Stimulated activated effector memory CD8-positive, alpha-beta T cell treated with anti-CD3 and anti-CD28 coated beads, Interleukin-12 subunit alpha, Interleukin-12 subunit beta, amount 100 ng/mL, for 72 hours (primary cell): ENCODE results near the gene DNAAF3.
A peak's percentile ranks its signal among the peaks of the same experiment; 100 is the strongest.
"Not testable (repeated sequence)": the region's sequence is repeated elsewhere in the genome, so short reads cannot be mapped to it uniquely, and the experiment has no call there.

Experiments used
- ATAC-seq: fragments of 150-1000 bp; cut with Tn5 transposase; 2 replicates; pipeline ENCODE4 v1.10.0; 2021
- DNase-seq, 2 donors: peaks; one replicate each; pipeline ENCODE4 v3.0.0; 2021 to 2022; ENCODE audit warnings: low spot score in 2 of 2
- H3K27ac Mint-ChIP-seq: one replicate; pipeline ENCODE4 v1.8.0; 2022; ENCODE audit warnings: mild to moderate bottlenecking, mixed read lengths
- H3K36me3 Mint-ChIP-seq: one replicate; pipeline ENCODE4 v1.8.0; 2022; ENCODE audit warnings: mild to moderate bottlenecking, mixed read lengths
- H3K4me1 Mint-ChIP-seq: one replicate; pipeline ENCODE4 v1.8.0; 2022; ENCODE audit warnings: mixed read lengths
- H3K4me3 Mint-ChIP-seq: one replicate; pipeline ENCODE4 v1.8.0; 2022; ENCODE audit warnings: mild to moderate bottlenecking, mixed read lengths
- H3K9me3 Mint-ChIP-seq: one replicate; pipeline ENCODE4 v1.8.0; 2022; ENCODE audit warnings: mixed read lengths

DNAAF3 gene

GRCh38 chr19:55186080-55186479 is 19.7 kb upstream of the DNAAF3 start:
- Mint-ChIP-seq H3K27ac (no peak overlapping the region), H3K36me3 (no peaks in the 10 kb centered on the region), H3K4me3 (no peak overlapping the region), H3K4me1 (no peaks in the 10 kb centered on the region), H3K9me3 (no peaks in the 10 kb centered on the region)
- no peak for ATAC-seq
- DNase-seq: no peak

GRCh38 chr19:55181740-55182139 is 15.3 kb upstream of the DNAAF3 start:
- H3K36me3 Mint-ChIP-seq: peaks cover 18% of the 10 kb centered on the region
- H3K4me3 Mint-ChIP-seq: no peak overlapping the region
- DNase-seq (no peak), ATAC-seq (no peak)
- peaks cover 24% of the 10 kb centered on the region for H3K4me1 Mint-ChIP-seq
- H3K27ac Mint-ChIP-seq: no peak overlapping the region
- H3K9me3 Mint-ChIP-seq: no peaks in the 10 kb centered on the region

GRCh38 chr19:55179606-55180484 is 13.4 kb upstream of the DNAAF3 start, which contains the start of gene SYT5:
Gene SYT5 (minus strand): TSS chr19:55180289. CDS start chr19:55179041, 1,248 bp downstream.
- no peaks in the 10 kb centered on the region for H3K9me3 Mint-ChIP-seq
- ATAC-seq: peak; percentile 62
- peaks cover 18% of the 10 kb centered on the region for H3K36me3 Mint-ChIP-seq
- H3K4me3 Mint-ChIP-seq: peak within 1 kb of the TSS; percentile 67
- H3K4me1 Mint-ChIP-seq: peaks cover 24% of the 10 kb centered on the region
- DNase-seq: peak; percentile 70 to 78
- peak within 1 kb of the TSS; percentile 81 for H3K27ac Mint-ChIP-seq

- Mint-ChIP-seq H3K27ac (peak overlapping the region; percentile 81), H3K4me1 (peaks cover 27% of the 10 kb centered on the region), H3K4me3 (peak overlapping the region; percentile 67), H3K9me3 (no peaks in the 10 kb centered on the region), H3K36me3 (peaks cover 18% of the 10 kb centered on the region)
- peak; percentile 84 to 95 for DNase-seq
- peak; percentile 90 for ATAC-seq
Measured at GRCh38 chr19:55178781-55179599, 12.6 kb upstream of the DNAAF3 start.

DNA sequence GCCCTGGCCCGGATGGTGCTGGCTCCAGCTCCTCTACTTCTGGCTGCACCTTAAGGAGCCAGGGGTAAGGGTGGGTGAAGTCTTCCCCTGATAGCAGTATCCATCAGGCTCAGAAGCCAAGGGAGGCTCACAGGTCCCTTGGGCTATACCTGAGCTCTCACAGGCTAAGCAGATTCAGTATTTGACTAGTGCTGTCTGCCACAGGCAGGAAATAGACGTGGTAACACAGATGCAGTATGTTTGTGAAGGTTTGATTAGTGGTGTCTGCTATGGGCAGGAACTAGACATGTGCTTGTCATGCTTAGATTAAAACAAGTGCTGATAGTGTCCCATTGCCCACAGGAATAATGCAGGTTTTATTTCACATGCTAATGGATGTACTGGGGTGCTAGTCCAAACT is 9.7 kb upstream of the DNAAF3 start:
- Mint-ChIP-seq H3K27ac (no peak overlapping the region), H3K36me3 (peaks cover 18% of the 10 kb centered on the region), H3K4me1 (peaks cover 45% of the 10 kb centered on the region), H3K4me3 (no peak overlapping the region), H3K9me3 (no peaks in the 10 kb centered on the region)
- no peak for DNase-seq
- ATAC-seq: no peak

GRCh38 chr19:55175117-55175867 is 8.9 kb upstream of the DNAAF3 start:
- ATAC-seq (no peak), DNase-seq (no peak)
- Mint-ChIP-seq H3K9me3 (no peaks in the 10 kb centered on the region), H3K4me3 (no peak overlapping the region), H3K27ac (no peak overlapping the region), H3K36me3 (peaks cover 14% of the 10 kb centered on the region), H3K4me1 (peaks cover 38% of the 10 kb centered on the region)

- peaks cover 30% of the 10 kb centered on the region for H3K4me1 Mint-ChIP-seq
- peaks cover 8% of the 10 kb centered on the region for H3K36me3 Mint-ChIP-seq
- no peak for DNase-seq
- H3K9me3 Mint-ChIP-seq: no peaks in the 10 kb centered on the region
- peak overlapping the region; percentile 65 for H3K4me3 Mint-ChIP-seq
- no peak overlapping the region for H3K27ac Mint-ChIP-seq
- no peak for ATAC-seq
Measured at GRCh38 chr19:55174425-55175116, 8.2 kb upstream of the DNAAF3 start.

GRCh38 chr19:55173714-55174409 is 7.4 kb upstream of the DNAAF3 start:
- Mint-ChIP-seq H3K9me3 (no peaks in the 10 kb centered on the region), H3K27ac (no peak overlapping the region)

GRCh38 chr19:55173186-55173713 is 6.8 kb upstream of the DNAAF3 start:
- H3K36me3 Mint-ChIP-seq: no peaks in the 10 kb centered on the region
- no peak overlapping the region for H3K27ac Mint-ChIP-seq
- no peak for ATAC-seq
- no peaks in the 10 kb centered on the region for H3K9me3 Mint-ChIP-seq
- peak overlapping the region; percentile 65 for H3K4me3 Mint-ChIP-seq
- H3K4me1 Mint-ChIP-seq: peaks cover 21% of the 10 kb centered on the region
- DNase-seq: no peak

More at GRCh38 chr19:55173714-55174409, 7.4 kb upstream of the DNAAF3 start:
- peak; percentile 24 to 74 for DNase-seq
- H3K4me1 Mint-ChIP-seq: peaks cover 23% of the 10 kb centered on the region
- H3K4me3 Mint-ChIP-seq: peak overlapping the region; percentile 65
- peaks cover under 1% of the 10 kb centered on the region for H3K36me3 Mint-ChIP-seq
- peak; percentile 62 for ATAC-seq

- no peaks in the 10 kb centered on the region for H3K9me3 Mint-ChIP-seq
- no peaks in the 10 kb centered on the region for H3K36me3 Mint-ChIP-seq
- H3K4me1 Mint-ChIP-seq: peaks cover 21% of the 10 kb centered on the region
- H3K27ac Mint-ChIP-seq: no peak overlapping the region
- DNase-seq (no peak), ATAC-seq (no peak)
- H3K4me3 Mint-ChIP-seq: peak overlapping the region; percentile 65
Measured at GRCh38 chr19:55172741-55173140, 6.3 kb upstream of the DNAAF3 start.

GRCh38 chr19:55172318-55172717 is 5.9 kb upstream of the DNAAF3 start:
- not testable (repeated sequence) for ATAC-seq, H3K36me3 Mint-ChIP-seq, H3K27ac Mint-ChIP-seq, H3K9me3 Mint-ChIP-seq, DNase-seq
- peaks cover 21% of the 10 kb centered on the region for H3K4me1 Mint-ChIP-seq
- H3K4me3 Mint-ChIP-seq: peak overlapping the region; percentile 65

DNA sequence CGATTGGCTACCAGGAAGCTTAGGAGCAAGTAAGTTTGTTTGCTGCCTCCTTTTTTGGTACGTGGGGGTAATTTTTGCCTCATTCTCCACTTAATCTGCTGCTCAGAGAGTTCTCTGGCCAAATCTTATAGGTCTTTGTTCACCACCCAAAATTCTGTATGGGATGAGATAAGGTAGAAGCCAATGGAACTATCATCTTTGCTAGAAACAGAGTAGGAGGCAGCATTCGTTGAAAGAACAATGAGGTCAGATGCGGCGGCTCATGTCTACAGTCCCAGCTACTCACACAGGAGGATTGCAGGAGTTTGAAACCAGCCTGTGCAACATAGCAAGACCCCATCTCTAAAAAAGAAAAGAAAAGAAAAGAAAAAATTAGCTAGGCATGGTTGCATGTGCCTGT is 5.0 kb upstream of the DNAAF3 start:
- DNase-seq: no peak
- Mint-ChIP-seq H3K4me3 (peak overlapping the region; percentile 65), H3K4me1 (peaks cover 28% of the 10 kb centered on the region), H3K27ac (no peak overlapping the region), H3K9me3 (no peaks in the 10 kb centered on the region), H3K36me3 (peaks cover 5% of the 10 kb centered on the region)
- ATAC-seq: no peak

GRCh38 chr19:55169136-55169535 is 2.7 kb upstream of the DNAAF3 start:
- Mint-ChIP-seq H3K36me3 (peaks cover 5% of the 10 kb centered on the region), H3K9me3 (no peaks in the 10 kb centered on the region), H3K4me1 (peaks cover 32% of the 10 kb centered on the region), H3K27ac (no peak overlapping the region), H3K4me3 (no peak overlapping the region)
- DNase-seq (no peak), ATAC-seq (no peak)
